ENCODE measurements around the gene GATAD2A.

Gene GATAD2A

GRCh38 chr19:19491321-19492025, 86.0 kb downstream of the GATAD2A start:
- no peak for FAIRE-seq

- FAIRE-seq = no peak
Measured at GRCh38 chr19:19492026-19492610, 86.6 kb downstream of the GATAD2A start.

- no peak for FAIRE-seq
Measured at GRCh38 chr19:19493841-19494546, 88.5 kb downstream of the GATAD2A start.

GRCh38 chr19:19495614-19496603, 90.4 kb downstream of the GATAD2A start:
- FAIRE-seq = no peak

GRCh38 chr19:19498255-19498991, 92.9 kb downstream of the GATAD2A start:
- no peak for FAIRE-seq

- FAIRE-seq = no peak
Measured at GRCh38 chr19:19499272-19499995, 94.0 kb downstream of the GATAD2A start.

- FAIRE-seq = no peak
Measured at GRCh38 chr19:19500975-19501644, 95.6 kb downstream of the GATAD2A start.

- FAIRE-seq = no peak
Measured at GRCh38 chr19:19501798-19502197, 96.3 kb downstream of the GATAD2A start.

GRCh38 chr19:19502281-19502680, 96.8 kb downstream of the GATAD2A start:
- no peak for FAIRE-seq

GRCh38 chr19:19502808-19503602, 97.5 kb downstream of the GATAD2A start:
- FAIRE-seq = no peak

- FAIRE-seq = no peak
Measured at GRCh38 chr19:19504754-19505668, 99.5 kb downstream of the GATAD2A start.

GRCh38 chr19:19505669-19506326, 100.3 kb downstream of the GATAD2A start:
- no peak for FAIRE-seq

- FAIRE-seq = no peak
Measured at GRCh38 chr19:19506592-19506991, 101.1 kb downstream of the GATAD2A start.

GRCh38 chr19:19507354-19507753, 101.9 kb downstream of the GATAD2A start:
- no peak for FAIRE-seq

- FAIRE-seq = no peak
Measured at GRCh38 chr19:19508217-19508616, 102.7 kb downstream of the GATAD2A start.

- FAIRE-seq = no peak
Measured at GRCh38 chr19:19510432-19510831, 105.0 kb downstream of the GATAD2A start.

- no peak for FAIRE-seq
Measured at GRCh38 chr19:19513682-19514081, 108.2 kb downstream of the GATAD2A start.

- FAIRE-seq = no peak
Measured at GRCh38 chr19:19514215-19514657, 108.8 kb downstream of the GATAD2A start.

Data from colon (tissue), 2 donors.